H1 (cell line): ENCODE results near the gene PTCRA. TPM values are rescaled to one million over a fixed set of nuclear protein-coding genes. Genes with fewer than 3 reads are reported as not detected.

Experiments used
- CTCF ChIA-PET: fragments of 300-600 bp; sonication (Branson Sonifier 250); formaldehyde crosslinking; loops from one replicate; lab custom pipeline; 2021; ENCODE audit not compliant: partially characterized antibody; lab: Charles Lee
- POLR2A ChIA-PET: fragments of 300-600 bp; sonication (Branson Sonifier 250); formaldehyde crosslinking; loops from one replicate; lab custom pipeline; 2021; ENCODE audit warnings: inconsistent platforms; ENCODE audit not compliant: partially characterized antibody; lab: Charles Lee
- DNase-seq, 2 experiments: peaks; one replicate each; pipeline versions ENCODE4 v3.0.0 to v3.0.0-alpha.2; 2010 to 2022; ENCODE audit warnings: low spot score in 2 of 2, low read depth in 1 of 2, mixed read lengths in 1 of 2
- FAIRE-seq: peaks from 2 replicates; lab custom pipeline; 2011; peaks lifted over from hg19 to GRCh38; lab: Jason Lieb, UNC
- H2AFZ ChIP-seq: 2 replicates; pipeline ENCODE4 v1.8.1; 2012; ENCODE audit warnings: low read length, inconsistent platforms
- H2AK5ac ChIP-seq: 2 replicates; pipeline ENCODE4 v1.6.1; 2013; ENCODE audit warnings: low read depth, low read length
- H2BK120ac ChIP-seq: replicated peaks from 2 replicates; pipeline ENCODE3; 2013; ENCODE audit warnings: low read depth, low read length, inconsistent platforms
- H2BK12ac ChIP-seq: 2 replicates; pipeline ENCODE4 v1.6.1; 2013; ENCODE audit warnings: low read depth, low read length
- H2BK15ac ChIP-seq: 2 replicates; pipeline ENCODE4 v1.6.1; 2013; ENCODE audit warnings: low read length
- H2BK20ac ChIP-seq: 2 replicates; pipeline ENCODE4 v1.6.1; 2013; ENCODE audit warnings: low read length
- H2BK5ac ChIP-seq: 2 replicates; pipeline ENCODE4 v1.6.1; 2013; ENCODE audit warnings: low read depth, low read length
- H3K14ac ChIP-seq: 2 replicates; pipeline ENCODE4 v1.6.1; 2013; ENCODE audit warnings: inconsistent platforms; ENCODE audit not compliant: insufficient read length
- H3K18ac ChIP-seq: 2 replicates; pipeline ENCODE4 v1.6.1; 2013; ENCODE audit warnings: low read length; ENCODE audit errors: extremely low read depth
- H3K23ac ChIP-seq: 2 replicates; pipeline ENCODE4 v1.6.1; 2013; ENCODE audit warnings: inconsistent platforms; ENCODE audit not compliant: insufficient read length
- H3K23me2 ChIP-seq: 2 replicates; pipeline ENCODE4 v1.6.1; 2013; ENCODE audit warnings: low read depth, low read length
- H3K27ac ChIP-seq: 2 replicates; pipeline ENCODE4 v1.6.1; 2011; ENCODE audit warnings: low read depth, low read length, inconsistent platforms
- H3K27me3 ChIP-seq, 4 experiments: replicated peaks in 1 of 4; 1 replicate in 1 of 4; 2 replicates in 3 of 4; pipeline versions ENCODE4 v1.6.1 to v1.8.1; 2011 to 2013; ENCODE audit warnings: low read length in 3 of 4, mild to moderate bottlenecking in 3 of 4, inconsistent platforms in 2 of 4, mixed read lengths in 2 of 4, moderate library complexity in 1 of 4; ENCODE audit not compliant: control insufficient read depth in 3 of 4, insufficient read depth in 3 of 4; ENCODE audit errors: extremely low read depth in 1 of 4
- H3K36me3 ChIP-seq, 4 experiments: 2 replicates each; pipeline versions ENCODE4 v1.6.1 to v1.8.1; 2011 to 2013; ENCODE audit warnings: mild to moderate bottlenecking in 4 of 4, low read length in 3 of 4, moderate library complexity in 2 of 4, control low read depth in 1 of 4, inconsistent platforms in 1 of 4; ENCODE audit not compliant: insufficient read depth in 4 of 4, control insufficient read depth in 2 of 4
- H3K4ac ChIP-seq: replicated peaks from 2 replicates; pipeline ENCODE3; 2013; ENCODE audit warnings: low read length, low read depth, mixed read lengths, inconsistent platforms; ENCODE audit not compliant: insufficient read length
- H3K4me1 ChIP-seq, 4 experiments: replicated peaks in 1 of 4; 1 replicate in 1 of 4; 2 replicates in 3 of 4; pipeline versions ENCODE4 v1.6.1 to v1.8.1; 2011 to 2013; ENCODE audit warnings: low read length in 3 of 4, inconsistent platforms in 2 of 4, mixed read lengths in 1 of 4; ENCODE audit not compliant: insufficient read depth in 4 of 4, control insufficient read depth in 3 of 4
- H3K4me2 ChIP-seq, 2 experiments: 2 replicates each; pipeline versions ENCODE4 v1.6.1 to v1.8.1; 2011 to 2013; ENCODE audit warnings: low read depth in 2 of 2, low read length in 2 of 2, control low read depth in 1 of 2, inconsistent platforms in 1 of 2, mild to moderate bottlenecking in 1 of 2; ENCODE audit not compliant: insufficient read depth in 1 of 2
- H3K4me3 ChIP-seq, 4 experiments: fragments of 200-600, 300-600 bp in 1 of 4; sonication (generic), shearing (Covaris generic), sonication (Bioruptor Twin) in 1 of 4; 2 replicates each; pipeline versions ENCODE4 v1.5.1 to v1.8.1; 2011 to 2016; ENCODE audit warnings: low read length in 4 of 4, low read depth in 3 of 4, control low read depth in 2 of 4, inconsistent platforms in 2 of 4, mild to moderate bottlenecking in 2 of 4, mixed read lengths in 1 of 4, moderate library complexity in 1 of 4; ENCODE audit not compliant: insufficient read depth in 2 of 4; ENCODE audit errors: extremely low read depth in 1 of 4
- H3K56ac ChIP-seq: replicated peaks from 2 replicates; pipeline ENCODE3; 2013; ENCODE audit warnings: low read depth, mild to moderate bottlenecking, mixed read lengths, low read length, inconsistent platforms; ENCODE audit not compliant: insufficient read length
- H3K79me1 ChIP-seq: 2 replicates; pipeline ENCODE4 v1.6.1; 2013; ENCODE audit warnings: low read depth, low read length, control low read depth
- H3K79me2 ChIP-seq, 2 experiments: 2 replicates each; pipeline versions ENCODE4 v1.6.1 to v1.8.1; 2012 to 2013; ENCODE audit warnings: low read length in 2 of 2, mild to moderate bottlenecking in 2 of 2, inconsistent platforms in 1 of 2; ENCODE audit not compliant: insufficient read depth in 2 of 2, control insufficient read depth in 1 of 2
- H3K9ac ChIP-seq, 4 experiments: replicated peaks in 1 of 4; 1 replicate in 1 of 4; 2 replicates in 3 of 4; pipeline versions ENCODE4 v1.6.1 to v1.8.1; 2011 to 2013; ENCODE audit warnings: low read depth in 3 of 4, low read length in 3 of 4, control low read depth in 2 of 4, mild to moderate bottlenecking in 2 of 4, moderate library complexity in 2 of 4, inconsistent platforms in 1 of 4; ENCODE audit errors: extremely low read depth in 1 of 4
- H3K9me3 ChIP-seq, 2 experiments: 2 replicates each; pipeline versions ENCODE4 v1.6.1 to v1.8.1; 2012 to 2013; ENCODE audit warnings: mild to moderate bottlenecking in 2 of 2, moderate library complexity in 2 of 2, control low read depth in 1 of 2, inconsistent platforms in 1 of 2, low read depth in 1 of 2, low read length in 1 of 2, mixed read lengths in 1 of 2; ENCODE audit not compliant: insufficient read depth in 2 of 2
- H4K20me1 ChIP-seq, 2 experiments: replicated peaks in 1 of 2; 2 replicates each; pipeline versions ENCODE3 to v1.8.1; 2011 to 2013; ENCODE audit warnings: inconsistent platforms in 2 of 2, low read length in 2 of 2, mild to moderate bottlenecking in 1 of 2; ENCODE audit not compliant: insufficient read depth in 2 of 2, control insufficient read depth in 1 of 2
- H4K5ac ChIP-seq: 2 replicates; pipeline ENCODE4 v1.6.1; 2013; ENCODE audit warnings: low read length, low read depth, mixed read lengths, inconsistent platforms; ENCODE audit not compliant: insufficient read length
- H4K8ac ChIP-seq: 2 replicates; pipeline ENCODE4 v1.8.0; 2013; ENCODE audit warnings: mild to moderate bottlenecking, moderate library complexity, low read length, inconsistent platforms; ENCODE audit not compliant: insufficient read depth; ENCODE audit errors: extremely low read depth
- H4K91ac ChIP-seq: replicated peaks from 2 replicates; pipeline ENCODE3; 2013; ENCODE audit warnings: low read length, mixed read lengths, inconsistent platforms; ENCODE audit not compliant: insufficient read length
- EP300 ChIP-seq, 2 experiments: IDR thresholded peaks; 1 replicate in 1 of 2; 2 replicates in 1 of 2; pipeline ENCODE4 v1.6.1; 2011 to 2012; ENCODE audit warnings: low read depth in 2 of 2, low read length in 2 of 2, mild to moderate bottlenecking in 2 of 2, borderline replicate concordance in 1 of 2, inconsistent platforms in 1 of 2, moderate library complexity in 1 of 2
- FOSL1 ChIP-seq: IDR thresholded peaks from 2 replicates; pipeline ENCODE4 v1.6.1; 2011; ENCODE audit warnings: mild to moderate bottlenecking, low read depth, low read length, moderate library complexity; ENCODE audit not compliant: insufficient read depth
- GABPA ChIP-seq: IDR thresholded peaks from 2 replicates; pipeline ENCODE4 v1.6.1; 2011; ENCODE audit warnings: mild to moderate bottlenecking, low read length, moderate library complexity, borderline replicate concordance; ENCODE audit not compliant: insufficient read depth
- GTF2F1 ChIP-seq: IDR thresholded peaks from 2 replicates; pipeline ENCODE4 v1.6.1; 2012; ENCODE audit warnings: low read depth, low read length, improper control_type of control experiment, borderline replicate concordance
- HDAC2 ChIP-seq, 2 experiments: fragments of 300-600 bp in 1 of 2; sonication (generic) in 1 of 2; IDR thresholded peaks; 2 replicates each; pipeline ENCODE4 v1.6.1; 2011 to 2012; ENCODE audit warnings: low read depth in 2 of 2, low read length in 2 of 2, mild to moderate bottlenecking in 2 of 2, moderate library complexity in 2 of 2, borderline replicate concordance in 1 of 2, inconsistent platforms in 1 of 2
- KDM1A ChIP-seq: fragments of 200-600, 300-600 bp; sonication (generic); IDR thresholded peaks from 2 replicates; pipeline ENCODE4 v1.7.1; 2016; ENCODE audit warnings: mild to moderate bottlenecking, low read length, borderline replicate concordance
- POLR2A ChIP-seq, 2 experiments: IDR thresholded peaks; 1 replicate in 1 of 2; 2 replicates in 1 of 2; pipeline ENCODE4 v1.6.1; 2011; ENCODE audit warnings: low read depth in 2 of 2, low read length in 2 of 2, mild to moderate bottlenecking in 2 of 2; ENCODE audit errors: control extremely low read depth in 1 of 2
- SAP30 ChIP-seq: fragments of 300-600 bp; sonication (generic); IDR thresholded peaks from 2 replicates; pipeline ENCODE4 v1.7.1; 2012; ENCODE audit warnings: low read length, moderate library complexity, mild to moderate bottlenecking, inconsistent platforms; ENCODE audit not compliant: insufficient read depth, insufficient replicate concordance
- SIRT6 ChIP-seq: IDR thresholded peaks from one replicate; pipeline ENCODE4 v1.7.1; 2012; ENCODE audit warnings: low read length, inconsistent platforms
- SP4 ChIP-seq: IDR thresholded peaks from 2 replicates; pipeline ENCODE4 v1.6.1; 2012; ENCODE audit warnings: low read length, inconsistent platforms
- WGBS, 2 experiments: shearing (Covaris generic) in 1 of 2; methylation state at CpG; one replicate each; pipeline versions ENCODE4 v1.1.6 to v1.1.7; 2013 to 2015; ENCODE audit warnings: low lambda C conversion rate in 2 of 2, mixed read lengths in 2 of 2, inconsistent platforms in 1 of 2, low coverage in 1 of 2, missing lambda C conversion rate in 1 of 2; ENCODE audit not compliant: insufficient replicate concordance in 2 of 2, insufficient coverage in 1 of 2, insufficient read length in 1 of 2; ENCODE audit errors: extremely low coverage in 1 of 2, missing lambda C conversion rate in 1 of 2; 5-methylcytosine and 5-hydroxymethylcytosine counted together
- polyA plus RNA-seq, 7 experiments: library from polyadenylated mRNA; depleted of rRNA in 3 of 7; stranded (reverse) in 5 of 7; unstranded in 2 of 7; fragments of >200 nt in 5 of 7; fragments of 200-250 nt in 2 of 7; gene quantifications; 1 replicate in 5 of 7; 2 replicates in 1 of 7; 4 replicates in 1 of 7; pipeline versions ENCODE4 v1.2.1 to v1.2.3, GENCODE V29; 2011 to 2013; ENCODE audit warnings: missing spikeins in 2 of 7, mixed read lengths in 2 of 7
- total RNA-seq: library from RNA; stranded (reverse); fragmentation: NEBNext Ultra II Directional; extraction: Animal tissue kit (Norgen Biotek cat#: 25700); gene quantifications from 2 replicates; pipeline ENCODE4 v1.2.1, GENCODE V29; 2021
- TF ChIP-seq, protein P1 (sequence below): IDR thresholded peaks from 2 replicates; pipeline ENCODE4 v1.6.1; 2012; ENCODE audit warnings: low read length, inconsistent platforms

Gene PTCRA
- total and polyA plus RNA-seq, 2 of the 8 experiments (the other 6 are each of a cell fraction or from before 2014, with no cell fraction given), result not detected

DNA sequence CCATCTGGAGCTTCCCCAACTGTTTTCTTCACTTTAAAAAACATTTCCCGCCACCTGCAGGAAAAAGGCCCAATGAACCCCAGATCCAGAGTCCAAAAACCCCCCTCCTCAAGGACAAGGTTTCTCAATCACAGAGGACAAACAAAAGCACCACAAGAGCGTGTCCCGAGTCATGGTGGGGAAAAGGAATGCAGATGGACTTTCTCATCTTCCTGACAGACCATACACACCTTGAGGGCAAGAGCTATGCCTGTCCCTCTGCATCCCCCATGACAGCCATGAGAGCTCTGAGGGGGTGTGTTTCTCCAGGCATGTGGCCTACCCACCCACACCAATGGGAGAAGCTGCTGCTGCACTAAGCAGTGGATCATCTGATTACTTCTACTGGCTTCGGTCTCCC is 54.1 kb downstream of the PTCRA start:
- Histone ChIP-seq H3K4me1 (peaks cover 0 to 3% (median 0%) of the 10 kb centered on the region in 4 experiments; a peak in 2 of 7 replicates), H2AFZ (no peak overlapping the region), H2AK5ac (no peak overlapping the region), H3K79me1 (no peaks in the 10 kb centered on the region; the same call in none of the 2 replicates), H3K23ac (no peak overlapping the region), H3K79me2 (no peaks in the 10 kb centered on the region), H2BK5ac (no peak overlapping the region), H3K14ac (no peak overlapping the region), H3K4me2 (no peak overlapping the region), H4K20me1 (peaks cover 0 to 2% of the 10 kb centered on the region in 2 experiments), H4K5ac (no peak overlapping the region), H2BK20ac (no peak overlapping the region), H3K27ac (no peak overlapping the region), H2BK15ac (no peak overlapping the region), H4K8ac (no peak overlapping the region), H3K36me3 (no peaks in the 10 kb centered on the region; a peak in 1 of 8 replicates), H2BK12ac (no peak overlapping the region), H3K4ac (no peak overlapping the region), H3K27me3 (no peaks in the 10 kb centered on the region), H4K91ac (no peak overlapping the region), H3K9me3 (no peaks in the 10 kb centered on the region), H3K4me3 (no peak overlapping the region), H3K18ac (no peak overlapping the region), H2BK120ac (no peak overlapping the region), H3K56ac (no peak overlapping the region), H3K9ac (no peak overlapping the region), H3K23me2 (no peaks in the 10 kb centered on the region)
- no peak for FAIRE-seq
- no peak for DNase-seq
- ChIA-PET CTCF (interaction anchor here (1.2 to 4.2 kb wide), 4 partner anchors 12 to 44 kb away, joined by 3 to 11 read pairs (median 6); partner anchors contain the start of genes KLHDC3 and MEA1), POLR2A (interaction anchor here (1.0 to 5.9 kb wide), 5 partner anchors 8 to 58 kb away, joined by 3 to 29 read pairs (median 3); partner anchors contain the start of genes PEX6 and PPP2R5D)
- TF ChIP-seq KDM1A, result no peak
- TF ChIP-seq EP300 (IDR thresholded peaks at IDR 0.05; ENCODE audit: borderline replicate concordance in 1 of 2, low read depth in 2 of 2, low read length in 2 of 2), result no peak
- no peak for TF ChIP-seq SAP30
- no peak for TF ChIP-seq GABPA
- TF ChIP-seq SIRT6, result no peak
- TF ChIP-seq HDAC2 (IDR thresholded peaks at IDR 0.05; ENCODE audit: borderline replicate concordance in 1 of 2, low read depth in 2 of 2, low read length in 2 of 2), result no peak
- no peak for TF ChIP-seq FOSL1
- no peak for TF ChIP-seq POLR2A (IDR thresholded peaks at IDR 0.05; ENCODE audit: control extremely low read depth in 1 of 2, low read depth in 2 of 2, low read length in 2 of 2)
- TF ChIP-seq, protein P1, sequence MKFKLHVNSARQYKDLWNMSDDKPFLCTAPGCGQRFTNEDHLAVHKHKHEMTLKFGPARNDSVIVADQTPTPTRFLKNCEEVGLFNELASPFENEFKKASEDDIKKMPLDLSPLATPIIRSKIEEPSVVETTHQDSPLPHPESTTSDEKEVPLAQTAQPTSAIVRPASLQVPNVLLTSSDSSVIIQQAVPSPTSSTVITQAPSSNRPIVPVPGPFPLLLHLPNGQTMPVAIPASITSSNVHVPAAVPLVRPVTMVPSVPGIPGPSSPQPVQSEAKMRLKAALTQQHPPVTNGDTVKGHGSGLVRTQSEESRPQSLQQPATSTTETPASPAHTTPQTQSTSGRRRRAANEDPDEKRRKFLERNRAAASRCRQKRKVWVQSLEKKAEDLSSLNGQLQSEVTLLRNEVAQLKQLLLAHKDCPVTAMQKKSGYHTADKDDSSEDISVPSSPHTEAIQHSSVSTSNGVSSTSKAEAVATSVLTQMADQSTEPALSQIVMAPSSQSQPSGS, result no peak
- TF ChIP-seq SP4, result no peak
- no peak for TF ChIP-seq GTF2F1
- 93% methylated on average over 4 of the region's 4 CpGs; no CpG with 5 or more reads in 1 of the 2 experiments for WGBS, 2 experiments
